ENCODE measurements around the gene OR2F2. TPM values are rescaled to one million over a fixed set of nuclear protein-coding genes. Genes with fewer than 3 reads are reported as not detected.

OR2F2 gene
- total RNA-seq, 2 experiments from 2014 or later = not detected

DNA sequence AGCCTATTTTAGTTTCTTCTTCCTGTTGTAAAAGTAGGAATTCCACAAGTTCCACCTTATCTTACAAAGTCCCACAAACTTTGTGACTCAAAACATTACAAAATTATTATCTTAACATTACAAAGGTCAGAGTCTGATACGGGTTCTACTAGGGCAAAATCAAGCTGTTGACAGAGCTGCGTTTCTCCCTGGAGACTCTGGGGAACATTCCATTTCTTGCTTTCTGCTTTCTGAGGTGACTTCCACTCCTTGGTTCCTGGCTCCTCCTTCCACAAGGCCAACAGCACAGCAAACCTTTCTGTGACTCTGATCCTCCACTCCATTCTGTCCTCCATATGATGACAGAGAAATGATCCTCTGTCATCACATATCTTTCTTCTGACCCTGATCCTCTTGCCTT is 30.2 kb downstream of the OR2F2 start:
- H4K20me1 ChIP-seq (ENCODE audit: insufficient read depth, low read length) = no peaks in the 10 kb centered on the region
- H3K4me2 ChIP-seq (ENCODE audit: low read length) = no peak overlapping the region
- ChIA-PET CTCF (ENCODE audit: unreplicated experiment) (no interaction called here), POLR2A (interaction anchor here (1.0 kb wide), 1 partner anchor 11 kb away, joined by 5 read pairs; no protein-coding TSS in a partner anchor)
- no TSS peak for BruUV-seq (replicated peaks)
- no peak overlapping the region for H3K4me3 ChIP-seq (ENCODE audit: low read depth, low read length, poor library complexity, severe bottlenecking)
- no peaks in the 10 kb centered on the region for H3K79me2 ChIP-seq (ENCODE audit: insufficient read depth, low read depth, low read length)
- no peaks in the 10 kb centered on the region for H3K9me3 ChIP-seq (ENCODE audit: low read length)
- TF ChIP-seq, protein P1, sequence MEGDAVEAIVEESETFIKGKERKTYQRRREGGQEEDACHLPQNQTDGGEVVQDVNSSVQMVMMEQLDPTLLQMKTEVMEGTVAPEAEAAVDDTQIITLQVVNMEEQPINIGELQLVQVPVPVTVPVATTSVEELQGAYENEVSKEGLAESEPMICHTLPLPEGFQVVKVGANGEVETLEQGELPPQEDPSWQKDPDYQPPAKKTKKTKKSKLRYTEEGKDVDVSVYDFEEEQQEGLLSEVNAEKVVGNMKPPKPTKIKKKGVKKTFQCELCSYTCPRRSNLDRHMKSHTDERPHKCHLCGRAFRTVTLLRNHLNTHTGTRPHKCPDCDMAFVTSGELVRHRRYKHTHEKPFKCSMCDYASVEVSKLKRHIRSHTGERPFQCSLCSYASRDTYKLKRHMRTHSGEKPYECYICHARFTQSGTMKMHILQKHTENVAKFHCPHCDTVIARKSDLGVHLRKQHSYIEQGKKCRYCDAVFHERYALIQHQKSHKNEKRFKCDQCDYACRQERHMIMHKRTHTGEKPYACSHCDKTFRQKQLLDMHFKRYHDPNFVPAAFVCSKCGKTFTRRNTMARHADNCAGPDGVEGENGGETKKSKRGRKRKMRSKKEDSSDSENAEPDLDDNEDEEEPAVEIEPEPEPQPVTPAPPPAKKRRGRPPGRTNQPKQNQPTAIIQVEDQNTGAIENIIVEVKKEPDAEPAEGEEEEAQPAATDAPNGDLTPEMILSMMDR (conservative IDR thresholded peaks at IDR 0.05; ENCODE audit: low read length) = no peak
- no peak for TF ChIP-seq EZH2phosphoT487 (IDR thresholded peaks at IDR 0.05; ENCODE audit: borderline replicate concordance, low read depth, low read length)
- H3K27ac ChIP-seq (ENCODE audit: low read depth, low read length, poor library complexity, severe bottlenecking) = no peak overlapping the region
- H3K9me2 ChIP-seq (ENCODE audit: insufficient read depth, low read length) = no peaks in the 10 kb centered on the region
- H2AFZ ChIP-seq (ENCODE audit: low read length) = no peak overlapping the region
- H3K36me3 ChIP-seq (ENCODE audit: insufficient read depth, low read length) = no peaks in the 10 kb centered on the region
- DNase-seq (ENCODE audit: low spot score) = no peak
- no peaks in the 10 kb centered on the region for H3K4me1 ChIP-seq (ENCODE audit: insufficient read depth, low read length, poor library complexity, severe bottlenecking)
- intact Hi-C loops (cut with micrococcal nuclease; ENCODE audit: unreplicated experiment) = no loop called here

DNA sequence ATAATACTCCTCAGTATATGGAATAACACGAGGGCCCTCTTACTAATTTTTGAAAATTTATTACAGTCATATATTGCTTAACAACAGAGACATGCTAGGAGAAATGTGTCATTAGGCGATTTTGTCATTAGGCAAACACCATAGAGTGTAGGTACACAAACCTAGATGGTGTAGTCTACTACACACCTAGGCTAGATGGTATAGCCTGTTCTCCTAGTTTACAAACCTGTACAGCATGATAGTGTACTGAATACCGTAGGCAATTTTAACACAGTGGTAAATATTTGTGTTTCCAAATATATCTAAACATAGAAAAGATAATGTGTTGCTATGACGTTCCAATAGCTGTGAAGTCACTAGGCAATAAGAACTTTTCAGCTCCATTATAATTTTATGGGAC is 32.4 kb downstream of the OR2F2 start:
- H4K20me1 ChIP-seq (ENCODE audit: insufficient read depth, low read length) = no peaks in the 10 kb centered on the region
- no peaks in the 10 kb centered on the region for H3K9me2 ChIP-seq (ENCODE audit: insufficient read depth, low read length)
- no TSS peak for BruUV-seq (replicated peaks)
- H3K79me2 ChIP-seq (ENCODE audit: insufficient read depth, low read depth, low read length) = no peaks in the 10 kb centered on the region
- no peak overlapping the region for H3K4me2 ChIP-seq (ENCODE audit: low read length)
- ChIA-PET CTCF (ENCODE audit: unreplicated experiment) (no interaction called here), POLR2A (no interaction called here)
- no peaks in the 10 kb centered on the region for H3K9me3 ChIP-seq (ENCODE audit: low read length)
- no peak for DNase-seq (ENCODE audit: low spot score)
- intact Hi-C loops (cut with micrococcal nuclease; ENCODE audit: unreplicated experiment) = no loop called here
- TF ChIP-seq, protein P1 (conservative IDR thresholded peaks at IDR 0.05; ENCODE audit: low read length) = no peak
- no peak for TF ChIP-seq EZH2phosphoT487 (IDR thresholded peaks at IDR 0.05; ENCODE audit: borderline replicate concordance, low read depth, low read length)
- no peak overlapping the region for H3K27ac ChIP-seq (ENCODE audit: low read depth, low read length, poor library complexity, severe bottlenecking)
- H2AFZ ChIP-seq (ENCODE audit: low read length) = no peak overlapping the region
- no peaks in the 10 kb centered on the region for H3K4me1 ChIP-seq (ENCODE audit: insufficient read depth, low read length, poor library complexity, severe bottlenecking)
- no peak overlapping the region for H3K4me3 ChIP-seq (ENCODE audit: low read depth, low read length, poor library complexity, severe bottlenecking)
- no peaks in the 10 kb centered on the region for H3K36me3 ChIP-seq (ENCODE audit: insufficient read depth, low read length)

DNA sequence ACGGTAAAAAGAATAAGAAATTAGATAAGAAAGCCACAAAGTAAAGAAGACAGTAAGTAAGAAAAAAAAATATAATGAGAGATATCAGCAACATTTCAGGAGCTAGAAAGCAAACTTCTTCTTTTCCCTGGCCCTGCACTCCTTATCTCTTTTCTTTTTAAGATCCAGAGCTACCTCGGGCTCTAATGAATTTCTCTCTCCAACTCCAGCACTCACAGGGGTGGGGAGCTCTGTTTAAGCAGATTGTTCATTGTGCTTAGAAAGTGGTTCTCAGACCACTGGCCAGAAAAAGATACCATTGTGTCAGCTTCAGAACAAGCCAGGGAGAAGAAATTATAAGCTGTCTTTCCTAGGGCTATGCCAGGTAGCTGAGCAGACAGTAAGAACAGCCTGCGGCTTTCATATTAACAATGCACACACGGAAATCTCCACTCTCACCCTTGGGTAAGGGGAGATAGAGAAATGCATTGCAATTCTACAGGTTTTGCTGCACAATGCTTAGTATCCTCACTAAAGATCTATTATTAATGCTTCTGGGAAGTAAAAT is 38.9 kb downstream of the OR2F2 start:
- Histone ChIP-seq H3K4me2 (ENCODE audit: low read length) (no peak overlapping the region), H3K27ac (ENCODE audit: low read depth, low read length, poor library complexity, severe bottlenecking) (no peak overlapping the region), H3K4me3 (ENCODE audit: low read depth, low read length, poor library complexity, severe bottlenecking) (no peak overlapping the region), H3K79me2 (ENCODE audit: insufficient read depth, low read depth, low read length) (no peaks in the 10 kb centered on the region), H3K9me2 (ENCODE audit: insufficient read depth, low read length) (no peaks in the 10 kb centered on the region), H3K4me1 (ENCODE audit: insufficient read depth, low read length, poor library complexity, severe bottlenecking) (no peaks in the 10 kb centered on the region), H2AFZ (ENCODE audit: low read length) (no peak overlapping the region), H3K9me3 (ENCODE audit: low read length) (no peaks in the 10 kb centered on the region), H3K36me3 (ENCODE audit: insufficient read depth, low read length) (no peaks in the 10 kb centered on the region), H4K20me1 (ENCODE audit: insufficient read depth, low read length) (no peaks in the 10 kb centered on the region)
- TF ChIP-seq EZH2phosphoT487 (IDR thresholded peaks at IDR 0.05; ENCODE audit: borderline replicate concordance, low read depth, low read length) = no peak
- TF ChIP-seq, protein P1 (conservative IDR thresholded peaks at IDR 0.05; ENCODE audit: low read length) = no peak
- no TSS peak for BruUV-seq (replicated peaks)
- DNase-seq (ENCODE audit: low spot score) = no peak
- ChIA-PET CTCF (ENCODE audit: unreplicated experiment) (no interaction called here), POLR2A (no interaction called here)
- intact Hi-C loops (cut with micrococcal nuclease; ENCODE audit: unreplicated experiment) = no loop called here

Measured in OCI-LY7 (cell line).